Activated B cell treated with CpG ODN at 0.5 μM for 24 hours (primary cell): ENCODE data around the gene ETV6. TPM values are rescaled to one million over a fixed set of nuclear protein-coding genes. Genes with fewer than 3 reads are reported as not detected.
"Not testable (repeated sequence)": the region's sequence is repeated elsewhere in the genome, so short reads cannot be mapped to it uniquely, and the experiment has no call there.

Source experiments
- ATAC-seq: fragments of 200-7000 bp; cut with Tn5 transposase; one replicate; pipeline ENCODE4 v1.10.0; 2021; ENCODE audit warnings: low read depth, mild to moderate bottlenecking, moderate library complexity
- CTCF ChIA-PET: fragments of 350-600 bp; sonication (Branson Sonifier 250); formaldehyde crosslinking; loops from one replicate; lab custom pipeline; 2021; ENCODE audit warnings: antibody characterized with exemption; lab: Charles Lee
- POLR2A ChIA-PET: fragments of 350-600 bp; sonication (Branson Sonifier 250); formaldehyde crosslinking; loops from one replicate; lab custom pipeline; 2021; ENCODE audit warnings: antibody characterized with exemption; lab: Charles Lee
- DNase-seq: peaks from one replicate; pipeline ENCODE4 v3.0.0; 2022
- H3K27ac Mint-ChIP-seq: one replicate; pipeline ENCODE4 v1.8.0; 2020; ENCODE audit warnings: mixed read lengths
- H3K27me3 Mint-ChIP-seq: one replicate; pipeline ENCODE4 v1.8.0; 2021; ENCODE audit warnings: mixed read lengths
- H3K36me3 Mint-ChIP-seq: one replicate; pipeline ENCODE4 v1.8.0; 2021; ENCODE audit warnings: low read depth, mixed read lengths
- H3K4me1 Mint-ChIP-seq: one replicate; pipeline ENCODE4 v1.8.0; 2021; ENCODE audit warnings: mixed read lengths
- H3K4me3 Mint-ChIP-seq: one replicate; pipeline ENCODE4 v1.8.0; 2020; ENCODE audit warnings: mild to moderate bottlenecking, mixed read lengths
- H3K9me3 Mint-ChIP-seq: one replicate; pipeline ENCODE4 v1.8.0; 2020; ENCODE audit warnings: mixed read lengths
- intact Hi-C: fragments of 100-400 bp; cut with micrococcal nuclease; formaldehyde crosslinking; loops from one replicate; pipeline ENCODE4 v1.15.1; 2024
- total RNA-seq: library from RNA; stranded (reverse); gene quantifications from 2 replicates; pipeline ENCODE4 v1.2.3, GENCODE V29; 2022
- TF ChIP-seq, protein P1 (sequence below): fragments of 200-600 bp; IDR thresholded peaks from one replicate; pipeline ENCODE4 v1.8.0; 2022; ENCODE audit warnings: antibody characterized with exemption, mild to moderate bottlenecking

The ETV6 gene
- total RNA-seq, 1 donor from 2014 or later = 130 TPM

DNA sequence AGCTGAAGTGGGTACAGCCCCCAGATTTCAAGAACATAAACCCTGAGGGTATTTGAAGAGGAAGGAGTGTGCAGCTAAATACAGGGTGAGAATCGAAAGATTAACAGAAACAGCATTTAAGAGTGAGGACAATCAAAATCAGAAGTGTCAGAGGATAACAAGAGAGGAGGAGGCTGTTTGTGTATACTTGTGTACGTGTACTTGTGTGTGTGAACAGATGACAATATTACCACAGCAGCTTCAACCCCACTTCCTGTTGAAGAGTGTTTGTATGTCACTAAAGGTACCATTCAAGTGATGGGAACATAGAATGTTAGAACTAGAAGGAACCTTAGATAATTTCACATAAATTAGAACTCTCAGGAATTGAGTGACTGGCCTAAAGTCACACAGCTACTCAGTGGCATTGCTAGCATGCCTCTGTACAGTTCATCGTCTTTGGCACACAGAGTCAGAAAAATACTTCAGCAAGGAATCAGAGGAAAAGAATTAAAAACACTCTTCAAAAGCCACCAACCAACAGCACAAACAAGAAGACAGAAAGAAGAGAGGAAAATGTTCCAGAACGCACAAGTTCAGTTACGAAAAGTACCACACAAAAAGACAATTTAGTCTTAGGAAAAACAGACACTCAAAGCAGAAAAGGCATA is 256.9 kb downstream of the ETV6 start:
- H3K36me3 Mint-ChIP-seq = no peaks in the 10 kb centered on the region
- H3K9me3 Mint-ChIP-seq = peaks cover 7% of the 10 kb centered on the region
- TF ChIP-seq, protein P1, sequence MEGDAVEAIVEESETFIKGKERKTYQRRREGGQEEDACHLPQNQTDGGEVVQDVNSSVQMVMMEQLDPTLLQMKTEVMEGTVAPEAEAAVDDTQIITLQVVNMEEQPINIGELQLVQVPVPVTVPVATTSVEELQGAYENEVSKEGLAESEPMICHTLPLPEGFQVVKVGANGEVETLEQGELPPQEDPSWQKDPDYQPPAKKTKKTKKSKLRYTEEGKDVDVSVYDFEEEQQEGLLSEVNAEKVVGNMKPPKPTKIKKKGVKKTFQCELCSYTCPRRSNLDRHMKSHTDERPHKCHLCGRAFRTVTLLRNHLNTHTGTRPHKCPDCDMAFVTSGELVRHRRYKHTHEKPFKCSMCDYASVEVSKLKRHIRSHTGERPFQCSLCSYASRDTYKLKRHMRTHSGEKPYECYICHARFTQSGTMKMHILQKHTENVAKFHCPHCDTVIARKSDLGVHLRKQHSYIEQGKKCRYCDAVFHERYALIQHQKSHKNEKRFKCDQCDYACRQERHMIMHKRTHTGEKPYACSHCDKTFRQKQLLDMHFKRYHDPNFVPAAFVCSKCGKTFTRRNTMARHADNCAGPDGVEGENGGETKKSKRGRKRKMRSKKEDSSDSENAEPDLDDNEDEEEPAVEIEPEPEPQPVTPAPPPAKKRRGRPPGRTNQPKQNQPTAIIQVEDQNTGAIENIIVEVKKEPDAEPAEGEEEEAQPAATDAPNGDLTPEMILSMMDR = no peak
- intact Hi-C loops = no loop called here
- POLR2A ChIA-PET = no interaction called here
- no peak overlapping the region for H3K4me3 Mint-ChIP-seq
- no peak overlapping the region for H3K27ac Mint-ChIP-seq
- ATAC-seq = no peak
- peaks cover 11% of the 10 kb centered on the region for H3K4me1 Mint-ChIP-seq
- DNase-seq = no peak
- CTCF ChIA-PET = interaction anchor here (1.2 kb wide), 1 partner anchor 47 kb away, joined by 3 read pairs; no protein-coding TSS in a partner anchor
- H3K27me3 Mint-ChIP-seq = no peaks in the 10 kb centered on the region

- Mint-ChIP-seq H3K4me3 (no peak overlapping the region), H3K36me3 (no peaks in the 10 kb centered on the region), H3K27ac (no peak overlapping the region), H3K4me1 (peaks cover under 1% of the 10 kb centered on the region), H3K27me3 (peaks cover 2% of the 10 kb centered on the region), H3K9me3 (peaks cover 9% of the 10 kb centered on the region)
- ChIA-PET CTCF (no interaction called here), POLR2A (interaction anchor here (0.7 kb wide), 1 partner anchor 71 kb away, joined by 3 read pairs; no protein-coding TSS in a partner anchor)
- no peak for DNase-seq
- intact Hi-C loops = no loop called here
- ATAC-seq = no peak
- TF ChIP-seq, protein P1 = no peak
Observed at GRCh38 chr12:11907625-11908024, 258.2 kb downstream of the ETV6 start.

- H3K36me3 Mint-ChIP-seq, H3K9me3 Mint-ChIP-seq, CTCF ChIA-PET, H3K27ac Mint-ChIP-seq, ATAC-seq, H3K4me1 Mint-ChIP-seq, intact Hi-C loops, DNase-seq, H3K4me3 Mint-ChIP-seq, POLR2A ChIA-PET, H3K27me3 Mint-ChIP-seq: not testable (repeated sequence)
Observed at GRCh38 chr12:11909406-11909805, 259.9 kb downstream of the ETV6 start.

DNA sequence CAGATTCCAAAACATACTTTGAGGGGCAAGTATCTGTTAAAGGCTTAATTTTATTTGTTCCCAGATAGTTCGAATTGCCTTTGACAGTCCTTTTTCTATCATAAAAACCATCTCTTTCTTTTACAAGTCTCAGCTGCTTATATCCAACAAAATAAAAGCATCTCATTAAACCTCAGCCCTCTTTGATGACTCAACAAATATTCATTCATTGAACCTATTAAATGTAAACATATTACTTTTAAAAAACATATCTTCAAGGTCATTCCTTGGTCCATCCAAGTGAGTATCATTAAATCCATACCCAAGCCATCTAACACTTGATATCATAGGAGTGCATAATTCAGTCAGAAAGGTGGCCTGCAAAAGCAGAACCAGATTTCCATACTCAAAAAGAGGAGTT is 266.6 kb downstream of the ETV6 start:
- CTCF ChIA-PET = no interaction called here
- peaks cover 2% of the 10 kb centered on the region for H3K9me3 Mint-ChIP-seq
- POLR2A ChIA-PET = no interaction called here
- DNase-seq (no peak), ATAC-seq (no peak)
- no peaks in the 10 kb centered on the region for H3K36me3 Mint-ChIP-seq
- TF ChIP-seq, protein P1 = no peak
- H3K4me1 Mint-ChIP-seq = no peaks in the 10 kb centered on the region
- peaks cover 4% of the 10 kb centered on the region for H3K27me3 Mint-ChIP-seq
- no peak overlapping the region for H3K27ac Mint-ChIP-seq
- intact Hi-C loops = no loop called here
- H3K4me3 Mint-ChIP-seq = no peak overlapping the region

GRCh38 chr12:11916771-11917170 is 267.3 kb downstream of the ETV6 start:
- DNase-seq (no peak), ATAC-seq (no peak)
- ChIA-PET CTCF (no interaction called here), POLR2A (no interaction called here)
- TF ChIP-seq, protein P1 = no peak
- intact Hi-C loops = no loop called here
- Mint-ChIP-seq H3K4me1 (no peaks in the 10 kb centered on the region), H3K4me3 (no peak overlapping the region), H3K9me3 (no peaks in the 10 kb centered on the region), H3K27me3 (peaks cover 5% of the 10 kb centered on the region), H3K36me3 (no peaks in the 10 kb centered on the region), H3K27ac (no peak overlapping the region)
